PFSK-1 (cell line): ENCODE measurements around the gene DPYD.

Source experiments
- FOXP2 ChIP-seq: optimal IDR thresholded peaks from 2 replicates; pipeline ENCODE3; 2011; ENCODE audit warnings: borderline replicate concordance, control low read depth, inconsistent platforms; ENCODE audit not compliant: insufficient read depth; ENCODE audit errors: extremely low read length, extremely low read depth
- POLR2AphosphoS5 ChIP-seq: IDR thresholded peaks from 2 replicates; pipeline ENCODE4 v1.6.1; 2012; ENCODE audit warnings: low read depth, mild to moderate bottlenecking, control low read depth, low read length, moderate library complexity
- REST ChIP-seq, 2 experiments: IDR thresholded peaks; 2 replicates each; pipeline versions ENCODE4 v1.6.1 to v1.8.0; 2011 to 2012; ENCODE audit warnings: low read depth in 2 of 2, low read length in 2 of 2, control low read depth in 1 of 2, inconsistent platforms in 1 of 2, mild to moderate bottlenecking in 1 of 2, moderate library complexity in 1 of 2; ENCODE audit not compliant: insufficient read depth in 1 of 2
- SIN3A ChIP-seq: IDR thresholded peaks from 2 replicates; pipeline ENCODE4 v1.6.1; 2012; ENCODE audit warnings: mild to moderate bottlenecking, low read length, moderate library complexity, borderline replicate concordance; ENCODE audit not compliant: insufficient read depth
- TAF1 ChIP-seq: IDR thresholded peaks from 2 replicates; pipeline ENCODE4 v1.6.1; 2012; ENCODE audit warnings: low read length, control low read depth, borderline replicate concordance; ENCODE audit not compliant: insufficient read depth

DPYD gene

GRCh38 chr1:97727029-97727428 lies 193.8 kb downstream of the DPYD start:
- TF ChIP-seq REST (IDR thresholded peaks at IDR 0.05; ENCODE audit: insufficient read depth in 1 of 2, low read depth in 2 of 2, low read length in 2 of 2) (no peak), POLR2AphosphoS5 (no peak), TAF1 (no peak), SIN3A (no peak), FOXP2 (no peak)

GRCh38 chr1:97726386-97726785 lies 194.4 kb downstream of the DPYD start:
- TF ChIP-seq REST (IDR thresholded peaks at IDR 0.05; ENCODE audit: insufficient read depth in 1 of 2, low read depth in 2 of 2, low read length in 2 of 2) (no peak), SIN3A (no peak), TAF1 (no peak), POLR2AphosphoS5 (no peak), FOXP2 (no peak)

GRCh38 chr1:97721221-97721620 lies 199.6 kb downstream of the DPYD start:
- no peak for TF ChIP-seq SIN3A
- TF ChIP-seq FOXP2: no peak
- TF ChIP-seq POLR2AphosphoS5: no peak
- no peak for TF ChIP-seq REST (IDR thresholded peaks at IDR 0.05; ENCODE audit: insufficient read depth in 1 of 2, low read depth in 2 of 2, low read length in 2 of 2)
- TF ChIP-seq TAF1: no peak

- TF ChIP-seq TAF1: no peak
- no peak for TF ChIP-seq REST (IDR thresholded peaks at IDR 0.05; ENCODE audit: insufficient read depth in 1 of 2, low read depth in 2 of 2, low read length in 2 of 2)
- TF ChIP-seq FOXP2: no peak
- no peak for TF ChIP-seq SIN3A
- no peak for TF ChIP-seq POLR2AphosphoS5
Observed at GRCh38 chr1:97712980-97713379, 207.9 kb downstream of the DPYD start.

- TF ChIP-seq REST (IDR thresholded peaks at IDR 0.05; ENCODE audit: insufficient read depth in 1 of 2, low read depth in 2 of 2, low read length in 2 of 2): no peak
- no peak for TF ChIP-seq FOXP2
- TF ChIP-seq SIN3A: no peak
- TF ChIP-seq POLR2AphosphoS5: no peak
Observed at GRCh38 chr1:97711858-97712257, 209.0 kb downstream of the DPYD start.
